GM19463 (cell line): ENCODE measurements around the gene MGLL.

ENCODE experiments used
- ATAC-seq: cut with Tn5 transposase; IDR thresholded peaks from one replicate; pipeline ENCODE4 v1.9.1; 2021; ENCODE audit warnings: mild to moderate bottlenecking, moderate library complexity; ENCODE audit not compliant: unreplicated experiment

MGLL gene

GRCh38 chr3:127791221-127791913, 30.9 kb downstream of the MGLL start:
- peak; percentile 91 for ATAC-seq

- ATAC-seq: peak; percentile 12
Measured at GRCh38 chr3:127790882-127791183, 31.5 kb downstream of the MGLL start.

GRCh38 chr3:127789990-127790881, 32.1 kb downstream of the MGLL start:
- no peak for ATAC-seq

DNA sequence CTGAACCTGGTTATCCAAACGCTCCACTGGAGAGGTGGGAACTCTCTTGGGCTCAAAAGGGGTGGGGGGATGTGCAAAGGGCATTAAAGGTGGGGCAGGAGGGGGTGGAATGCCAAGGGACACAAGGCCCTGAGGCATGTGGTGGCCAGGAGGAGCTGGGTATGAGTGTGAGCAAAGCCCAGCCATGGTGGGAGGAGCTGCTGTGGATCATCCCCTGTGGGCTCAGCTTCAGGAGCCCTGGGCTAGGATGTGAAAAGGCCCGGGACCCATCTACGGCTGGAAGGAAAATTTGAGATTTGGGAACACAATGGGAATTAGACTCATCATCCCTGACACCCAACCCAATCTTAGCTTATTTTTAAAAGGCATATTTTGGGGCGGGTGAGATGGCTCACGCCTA, 33.3 kb downstream of the MGLL start:
- no peak for ATAC-seq

DNA sequence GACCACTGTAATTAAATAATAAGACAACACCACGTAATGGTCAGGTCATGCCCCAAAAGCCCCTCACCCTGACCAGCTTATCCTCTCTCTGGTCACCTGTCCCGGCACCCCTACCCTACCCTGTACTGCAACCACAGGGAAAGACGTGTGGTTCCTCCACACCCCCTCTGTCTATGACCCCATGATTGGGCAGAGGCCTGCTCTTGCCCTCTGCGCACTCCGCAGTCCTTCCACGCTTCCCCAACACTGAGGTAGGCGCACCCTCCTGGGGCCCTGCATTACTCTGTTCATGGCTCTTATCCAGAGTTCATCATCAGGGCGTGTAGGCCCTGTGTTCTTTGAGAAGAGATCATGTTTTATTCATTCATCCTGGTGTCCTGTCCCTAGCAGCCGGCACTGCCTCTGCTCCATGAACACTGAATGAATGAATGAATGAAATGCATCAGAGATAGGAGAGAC, 33.8 kb downstream of the MGLL start:
- ATAC-seq: no peak

- ATAC-seq: no peak
Measured at GRCh38 chr3:127787571-127788365, 34.5 kb downstream of the MGLL start.

- ATAC-seq: no peak
Measured at GRCh38 chr3:127787071-127787490, 35.2 kb downstream of the MGLL start.

DNA sequence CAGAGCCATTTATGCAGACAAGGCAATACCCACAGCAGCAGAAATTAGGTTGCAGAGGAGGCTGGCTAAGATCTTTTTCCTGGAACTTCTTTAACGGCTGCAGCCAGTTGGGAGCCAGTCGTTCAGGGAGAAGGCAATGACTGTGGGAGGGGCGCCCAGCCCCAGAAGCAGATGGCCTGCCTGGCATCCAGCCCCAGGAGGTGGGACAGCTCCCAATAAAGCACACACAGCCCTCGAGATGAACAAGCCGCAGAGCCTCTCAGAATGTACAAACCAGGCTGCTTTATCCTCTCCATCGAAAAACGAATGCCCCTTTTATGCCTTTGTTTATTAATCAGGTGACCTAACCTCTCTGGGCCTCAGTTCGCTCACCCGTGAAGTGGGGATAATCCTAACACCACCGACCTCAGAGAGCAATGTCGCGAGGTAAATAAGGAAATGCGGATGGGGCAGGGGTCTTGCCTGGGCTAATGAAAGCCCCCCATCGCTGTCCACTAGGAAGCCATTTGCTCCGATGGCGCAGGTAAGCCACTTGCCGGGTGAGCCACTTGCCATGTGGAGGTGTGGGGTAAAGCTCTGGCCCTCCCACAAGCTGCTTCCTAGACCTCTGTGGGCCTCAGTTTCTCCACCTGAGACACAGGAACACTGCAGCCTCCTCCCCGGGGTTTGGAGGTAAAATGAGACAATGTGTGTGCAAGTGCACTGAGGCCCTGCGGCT, 35.8 kb downstream of the MGLL start:
- ATAC-seq: no peak

- ATAC-seq: no peak
Measured at GRCh38 chr3:127785711-127786265, 36.5 kb downstream of the MGLL start.

GRCh38 chr3:127784865-127785710, 37.2 kb downstream of the MGLL start:
- no peak for ATAC-seq

GRCh38 chr3:127784283-127784682, 38.0 kb downstream of the MGLL start:
- no peak for ATAC-seq

DNA sequence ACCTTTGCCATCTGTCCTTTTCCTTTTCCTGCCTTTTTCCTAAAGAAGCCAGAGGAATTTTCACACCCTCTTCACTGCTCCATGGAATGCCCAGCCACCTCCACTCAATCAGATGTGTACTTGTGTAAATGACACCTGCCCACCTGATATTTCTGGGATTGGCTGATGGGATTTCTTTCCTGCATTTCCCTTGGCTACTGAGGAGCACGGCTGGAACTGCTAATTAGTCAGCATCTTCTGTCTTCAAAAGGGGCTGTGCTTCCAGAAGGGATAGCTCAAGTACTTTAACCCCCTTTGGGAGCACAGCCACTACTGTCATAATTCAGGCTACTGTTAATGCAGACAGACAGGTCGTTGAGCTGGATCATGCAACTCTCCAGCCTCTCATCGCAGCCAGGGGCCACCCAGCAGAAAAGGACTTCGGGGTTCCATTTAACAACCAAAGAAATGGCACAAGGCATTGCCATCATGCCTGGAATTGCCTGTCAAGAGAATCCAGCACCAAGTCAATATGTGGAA, 38.6 kb downstream of the MGLL start:
- ATAC-seq: no peak

DNA sequence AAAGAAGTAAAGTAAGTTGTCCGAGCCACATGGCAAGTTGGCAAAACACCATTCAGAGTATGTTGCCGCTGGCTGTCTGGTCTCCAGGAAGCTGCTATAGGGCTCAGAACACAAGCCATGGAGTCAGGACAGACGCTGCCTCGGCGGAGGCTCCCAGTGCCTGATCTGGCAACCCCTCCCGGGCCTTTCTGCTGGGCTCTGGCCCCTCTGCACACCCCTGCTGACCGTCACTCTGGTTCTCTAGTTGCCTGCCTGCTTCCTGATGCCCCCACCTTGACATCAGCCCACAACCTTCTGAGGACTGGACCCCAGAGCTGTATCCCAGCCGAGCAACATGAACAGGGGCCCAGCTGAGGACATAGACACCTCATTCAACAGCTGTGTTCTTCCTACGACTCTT, 39.1 kb downstream of the MGLL start:
- ATAC-seq: no peak

DNA sequence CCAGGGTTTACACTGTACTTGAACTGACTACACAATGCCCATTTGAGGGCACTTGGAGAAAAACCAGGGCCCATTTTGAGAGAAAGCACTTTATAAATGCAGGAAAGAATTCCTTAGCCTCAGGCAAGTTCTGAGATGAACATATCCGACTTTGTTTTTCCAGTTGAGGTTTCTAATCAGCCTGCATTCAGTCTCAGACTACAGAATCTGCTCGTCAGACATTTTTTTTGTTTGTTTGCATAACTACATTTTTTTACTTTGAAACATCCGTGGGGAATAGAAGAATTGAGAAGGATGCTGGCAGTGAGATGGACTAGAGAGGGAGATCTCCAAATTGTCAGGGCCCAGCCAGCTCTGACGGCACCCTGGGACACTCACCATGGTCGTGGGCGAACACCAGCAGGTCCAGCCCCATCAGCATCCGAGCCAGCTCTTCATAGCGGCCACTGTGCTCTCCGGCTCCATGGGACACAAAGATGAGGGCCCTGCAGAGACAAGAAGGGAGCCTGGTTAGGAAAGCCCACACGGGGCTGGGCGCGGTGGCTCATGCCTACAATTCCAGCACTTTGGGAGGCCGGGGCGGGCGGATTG, 40.8 kb downstream of the MGLL start:
- no peak for ATAC-seq

DNA sequence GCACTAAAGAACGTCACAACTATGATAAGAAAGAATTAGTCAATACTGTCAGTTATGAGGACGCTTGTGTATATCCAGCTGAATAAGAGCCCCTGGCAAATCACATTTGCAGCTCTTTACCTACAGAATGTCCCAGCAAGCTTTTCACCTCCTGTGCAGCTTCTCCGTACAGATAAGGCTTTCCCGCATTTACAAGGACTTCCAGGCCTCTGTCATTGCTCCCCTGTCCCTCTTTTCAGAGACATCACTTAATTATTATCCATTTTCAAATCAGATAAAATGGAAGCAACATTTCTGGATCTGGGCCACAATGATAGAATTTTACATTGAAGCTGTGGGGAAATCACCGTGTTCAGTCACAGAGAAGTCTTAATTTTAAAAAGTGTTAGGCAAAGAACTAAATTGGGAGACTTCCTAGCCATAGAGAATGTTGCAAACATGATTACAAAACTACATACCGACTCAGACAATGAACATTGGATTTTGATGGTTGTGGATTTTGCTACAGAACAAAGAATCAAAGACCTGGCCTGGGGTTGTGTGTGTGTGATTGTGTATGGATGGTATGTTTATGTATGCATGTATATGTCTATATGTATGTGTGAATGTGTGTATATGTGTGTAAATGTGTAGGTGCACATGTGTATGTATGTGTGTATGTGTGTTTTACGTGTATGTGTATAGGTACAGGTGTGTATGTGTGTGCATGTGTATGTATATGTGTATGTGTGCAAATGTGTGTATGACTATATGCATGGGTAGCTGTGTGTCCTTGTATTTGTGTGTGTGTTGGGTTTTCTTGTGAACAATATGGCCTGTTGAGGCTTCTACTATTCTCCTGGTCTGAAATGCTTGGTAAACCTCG, 41.5 kb downstream of the MGLL start:
- ATAC-seq: no peak

DNA sequence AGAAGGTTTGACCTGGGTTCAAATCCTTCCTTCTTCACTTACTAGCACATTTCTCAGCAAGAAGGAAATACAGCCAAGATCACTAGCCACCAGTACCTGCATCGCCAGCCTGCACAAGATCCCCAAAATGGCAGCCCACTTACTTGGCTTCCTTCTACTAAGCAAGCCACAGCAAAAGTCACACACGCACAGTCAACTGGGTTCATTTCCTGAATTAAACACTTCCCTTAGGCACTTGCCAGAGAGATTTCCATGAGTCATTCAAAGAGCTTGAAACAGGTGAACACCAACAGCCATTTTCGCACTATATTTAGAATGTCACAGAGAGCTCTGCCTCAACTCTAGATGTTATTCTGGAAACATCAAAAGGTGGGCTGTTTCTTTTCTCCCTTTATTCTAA, 42.6 kb downstream of the MGLL start:
- peak; percentile 46 for ATAC-seq

- ATAC-seq: no peak
Measured at GRCh38 chr3:127777921-127778656, 44.2 kb downstream of the MGLL start.
